ENCODE measurements around the gene PPP2R5D.

Gene PPP2R5D

GRCh38 chr6:42970871-42971612 is 13.3 kb upstream of the PPP2R5D start:
- peaks cover 17% of the 10 kb centered on the region for H3K36me3 Mint-ChIP-seq (ENCODE audit: low read depth)
- no peak overlapping the region for H3K4me3 Mint-ChIP-seq
- H3K4me1 Mint-ChIP-seq: no peaks in the 10 kb centered on the region
- TF ChIP-seq CTCF (IDR thresholded peaks at IDR 0.05; ENCODE audit: unreplicated experiment in 3 of 3): no peak
- no peaks in the 10 kb centered on the region for H3K27me3 Mint-ChIP-seq (ENCODE audit: low read depth)
- H3K27ac Mint-ChIP-seq: no peak overlapping the region
- H3K9me3 Mint-ChIP-seq: no peaks in the 10 kb centered on the region

GRCh38 chr6:42971746-42972327 is 12.5 kb upstream of the PPP2R5D start:
- no peaks in the 10 kb centered on the region for H3K27me3 Mint-ChIP-seq (ENCODE audit: low read depth)
- no peaks in the 10 kb centered on the region for H3K9me3 Mint-ChIP-seq
- TF ChIP-seq CTCF (IDR thresholded peaks at IDR 0.05; ENCODE audit: unreplicated experiment in 3 of 3): no peak
- H3K4me1 Mint-ChIP-seq: peaks cover 3% of the 10 kb centered on the region
- no peak overlapping the region for H3K27ac Mint-ChIP-seq
- no peak overlapping the region for H3K4me3 Mint-ChIP-seq
- peaks cover 15% of the 10 kb centered on the region for H3K36me3 Mint-ChIP-seq (ENCODE audit: low read depth)

GRCh38 chr6:42973926-42974325 is 10.4 kb upstream of the PPP2R5D start:
- Mint-ChIP-seq H3K9me3 (no peaks in the 10 kb centered on the region), H3K36me3 (ENCODE audit: low read depth) (peaks cover 17% of the 10 kb centered on the region), H3K4me1 (peaks cover 11% of the 10 kb centered on the region), H3K27ac (no peak overlapping the region), H3K4me3 (no peak overlapping the region), H3K27me3 (ENCODE audit: low read depth) (no peaks in the 10 kb centered on the region)
- TF ChIP-seq CTCF (IDR thresholded peaks at IDR 0.05; ENCODE audit: unreplicated experiment in 3 of 3): no peak

GRCh38 chr6:42974919-42975505 is 9.4 kb upstream of the PPP2R5D start:
- TF ChIP-seq CTCF (IDR thresholded peaks at IDR 0.05; ENCODE audit: unreplicated experiment in 3 of 3): no peak
- H3K4me3 Mint-ChIP-seq: no peak overlapping the region
- H3K27ac Mint-ChIP-seq: no peak overlapping the region
- no peaks in the 10 kb centered on the region for H3K9me3 Mint-ChIP-seq
- no peaks in the 10 kb centered on the region for H3K27me3 Mint-ChIP-seq (ENCODE audit: low read depth)
- peaks cover 17% of the 10 kb centered on the region for H3K36me3 Mint-ChIP-seq (ENCODE audit: low read depth)
- peaks cover 21% of the 10 kb centered on the region for H3K4me1 Mint-ChIP-seq

GRCh38 chr6:42978487-42978838 is 5.9 kb upstream of the PPP2R5D start:
- H3K36me3 Mint-ChIP-seq (ENCODE audit: low read depth): peaks cover 9% of the 10 kb centered on the region
- H3K4me3 Mint-ChIP-seq: peak overlapping the region; percentile 83 to 91 (median 84)
- TF ChIP-seq CTCF (IDR thresholded peaks at IDR 0.05; ENCODE audit: unreplicated experiment in 3 of 3): no peak
- no peaks in the 10 kb centered on the region for H3K9me3 Mint-ChIP-seq
- peak overlapping the region; percentile 51 to 64 (median 59) for H3K27ac Mint-ChIP-seq
- H3K4me1 Mint-ChIP-seq: peaks cover 21% of the 10 kb centered on the region
- H3K27me3 Mint-ChIP-seq (ENCODE audit: low read depth): no peaks in the 10 kb centered on the region
